Measurements from ENCODE around the gene PIEZO2. TPM values are rescaled to one million over a fixed set of nuclear protein-coding genes. Genes with fewer than 3 reads are reported as not detected.

Gene PIEZO2
- total RNA-seq, 1 experiment from 2014 or later = 5.5 TPM

DNA sequence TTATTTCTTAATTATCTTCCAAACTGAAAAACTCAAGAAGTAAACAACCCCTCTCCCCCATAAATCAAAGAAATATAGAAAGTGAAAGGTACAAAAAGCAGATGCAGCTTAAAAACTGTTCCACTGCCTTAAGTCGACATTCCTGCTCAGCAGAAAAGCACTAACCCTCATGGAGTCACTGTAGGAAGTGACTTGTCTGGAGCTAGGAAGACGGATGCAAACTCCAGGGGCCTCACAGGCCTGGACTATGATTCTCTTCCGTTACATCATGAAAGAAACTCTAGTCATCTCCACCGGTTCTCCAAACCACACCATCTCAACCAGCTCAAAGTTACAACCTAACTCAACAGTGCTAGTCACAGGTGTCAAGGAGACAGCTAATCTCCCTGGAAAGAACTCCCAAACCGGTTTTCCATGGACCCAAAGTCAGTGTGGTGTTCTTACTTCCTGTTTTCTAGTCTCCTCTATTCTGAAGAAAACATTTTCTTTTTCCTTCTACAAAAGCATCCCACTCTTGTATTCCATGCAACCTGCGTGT, 128.4 kb downstream of the PIEZO2 start:
- Histone ChIP-seq H3K27me3 (replicated peaks; ENCODE audit: insufficient read depth, low read depth, low read length, poor library complexity) (peaks cover 20% of the 10 kb centered on the region), H3K36me3 (ENCODE audit: insufficient read depth, low read length, poor library complexity, severe bottlenecking) (no peaks in the 10 kb centered on the region), H3K4me1 (ENCODE audit: insufficient read depth, low read length, poor library complexity, severe bottlenecking) (no peaks in the 10 kb centered on the region), H3K4me3 (ENCODE audit: low read depth, low read length, poor library complexity, severe bottlenecking) (no peak overlapping the region), H3K9me3 (ENCODE audit: low read depth, low read length, poor library complexity, severe bottlenecking) (no peaks in the 10 kb centered on the region), H3K27ac (ENCODE audit: low read depth, low read length, poor library complexity, severe bottlenecking) (no peak overlapping the region)
- ChIA-PET POLR2A (ENCODE audit: low non-redundant PET) (no interaction called here), CTCF (interaction anchor here (0.6 kb wide), 1 partner anchor 15 kb away, joined by 3 read pairs; no protein-coding TSS in a partner anchor)
- no peak for DNase-seq (ENCODE audit: low spot score)
- BruUV-seq (replicated peaks) = no TSS peak
- TF ChIP-seq EZH2 (IDR thresholded peaks at IDR 0.05; ENCODE audit: borderline replicate concordance, low read depth, low read length, poor library complexity, severe bottlenecking) = no peak
- TF ChIP-seq, protein P1, sequence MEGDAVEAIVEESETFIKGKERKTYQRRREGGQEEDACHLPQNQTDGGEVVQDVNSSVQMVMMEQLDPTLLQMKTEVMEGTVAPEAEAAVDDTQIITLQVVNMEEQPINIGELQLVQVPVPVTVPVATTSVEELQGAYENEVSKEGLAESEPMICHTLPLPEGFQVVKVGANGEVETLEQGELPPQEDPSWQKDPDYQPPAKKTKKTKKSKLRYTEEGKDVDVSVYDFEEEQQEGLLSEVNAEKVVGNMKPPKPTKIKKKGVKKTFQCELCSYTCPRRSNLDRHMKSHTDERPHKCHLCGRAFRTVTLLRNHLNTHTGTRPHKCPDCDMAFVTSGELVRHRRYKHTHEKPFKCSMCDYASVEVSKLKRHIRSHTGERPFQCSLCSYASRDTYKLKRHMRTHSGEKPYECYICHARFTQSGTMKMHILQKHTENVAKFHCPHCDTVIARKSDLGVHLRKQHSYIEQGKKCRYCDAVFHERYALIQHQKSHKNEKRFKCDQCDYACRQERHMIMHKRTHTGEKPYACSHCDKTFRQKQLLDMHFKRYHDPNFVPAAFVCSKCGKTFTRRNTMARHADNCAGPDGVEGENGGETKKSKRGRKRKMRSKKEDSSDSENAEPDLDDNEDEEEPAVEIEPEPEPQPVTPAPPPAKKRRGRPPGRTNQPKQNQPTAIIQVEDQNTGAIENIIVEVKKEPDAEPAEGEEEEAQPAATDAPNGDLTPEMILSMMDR (conservative IDR thresholded peaks at IDR 0.05; ENCODE audit: low read depth, low read length) = no peak
- intact Hi-C loops (cut with micrococcal nuclease; ENCODE audit: unreplicated experiment) = no loop called here

DNA sequence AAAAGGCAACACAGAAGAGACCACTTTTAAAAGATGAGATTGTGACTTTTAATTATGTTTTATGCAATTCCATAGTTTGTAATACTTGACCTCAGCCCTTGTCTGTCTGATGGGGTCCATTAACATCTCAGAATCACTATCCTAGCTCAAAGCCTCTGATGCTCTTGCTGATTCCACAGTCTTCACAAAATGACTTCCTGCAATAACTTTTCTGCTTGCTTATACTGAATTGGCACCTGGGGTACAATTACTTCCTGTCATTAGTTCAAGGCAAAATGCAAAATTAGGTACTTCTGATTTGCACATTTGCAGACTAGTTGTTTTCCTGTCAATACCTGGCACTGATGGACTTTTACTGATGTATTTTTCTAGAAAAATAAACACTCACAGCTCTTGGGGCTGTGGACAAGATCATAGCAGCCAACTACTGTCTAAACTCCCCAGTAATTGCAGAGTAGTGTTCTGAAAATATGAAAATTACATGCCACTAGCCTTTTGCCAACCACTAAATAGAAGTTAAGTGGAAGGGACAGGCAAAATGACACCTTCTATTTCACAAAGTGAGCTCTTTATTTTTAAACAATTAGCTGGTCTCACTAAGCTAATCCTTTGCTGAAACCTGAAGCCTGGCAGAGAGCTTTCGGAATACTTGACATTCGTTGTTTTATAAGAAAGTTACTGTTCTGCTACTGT, 129.1 kb downstream of the PIEZO2 start:
- POLR2A ChIA-PET (ENCODE audit: low non-redundant PET) = no interaction called here
- Histone ChIP-seq H3K27ac (ENCODE audit: low read depth, low read length, poor library complexity, severe bottlenecking) (no peak overlapping the region), H3K4me1 (ENCODE audit: insufficient read depth, low read length, poor library complexity, severe bottlenecking) (no peaks in the 10 kb centered on the region), H3K9me3 (ENCODE audit: low read depth, low read length, poor library complexity, severe bottlenecking) (no peaks in the 10 kb centered on the region), H3K4me3 (ENCODE audit: low read depth, low read length, poor library complexity, severe bottlenecking) (no peak overlapping the region), H3K27me3 (replicated peaks; ENCODE audit: insufficient read depth, low read depth, low read length, poor library complexity) (peaks cover 26% of the 10 kb centered on the region), H3K36me3 (ENCODE audit: insufficient read depth, low read length, poor library complexity, severe bottlenecking) (no peaks in the 10 kb centered on the region)
- CTCF ChIA-PET = interaction anchor here (0.6 kb wide), 1 partner anchor 16 kb away, joined by 3 read pairs; no protein-coding TSS in a partner anchor
- intact Hi-C loops (cut with micrococcal nuclease; ENCODE audit: unreplicated experiment) = no loop called here
- no TSS peak for BruUV-seq (replicated peaks)
- no peak for TF ChIP-seq EZH2 (IDR thresholded peaks at IDR 0.05; ENCODE audit: borderline replicate concordance, low read depth, low read length, poor library complexity, severe bottlenecking)
- TF ChIP-seq, protein P1 (conservative IDR thresholded peaks at IDR 0.05; ENCODE audit: low read depth, low read length) = no peak
- DNase-seq (ENCODE audit: low spot score) = no peak

DNA sequence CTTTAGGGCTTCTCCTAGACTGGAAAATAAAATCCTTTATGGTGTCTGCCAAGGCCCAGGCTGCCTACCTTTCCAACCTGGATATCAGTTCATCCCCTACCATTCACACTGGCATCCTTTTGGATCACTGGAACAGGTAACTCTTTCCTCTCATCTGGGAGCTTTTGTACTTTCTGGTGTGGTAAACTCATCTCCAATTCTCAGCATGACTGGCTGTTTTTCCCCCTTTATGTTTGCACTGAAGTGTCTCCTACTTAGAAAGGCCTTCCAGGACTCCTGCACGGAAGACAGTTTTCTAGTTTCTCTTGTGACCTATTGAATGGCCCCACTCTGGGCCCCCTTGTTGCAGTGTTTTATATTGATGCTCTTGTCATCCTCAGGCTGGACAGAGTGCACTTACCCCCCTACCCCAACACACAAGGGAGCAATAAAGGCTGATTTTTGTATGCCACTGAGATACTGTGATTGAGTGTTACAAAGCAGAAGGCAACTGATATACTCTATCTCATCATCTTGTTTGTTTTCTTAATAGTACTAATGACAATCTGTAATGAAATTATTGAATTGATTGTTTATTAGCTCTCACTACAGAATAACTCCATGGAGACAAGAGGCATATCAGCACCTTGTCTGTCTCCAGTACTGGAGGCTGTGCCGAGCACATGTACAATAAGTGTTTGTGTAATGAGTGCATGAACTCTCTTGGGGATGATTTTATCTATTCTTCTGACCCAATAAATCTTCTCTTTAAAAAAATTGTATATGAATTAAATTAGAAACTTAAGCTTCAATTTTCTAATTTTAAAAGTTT, 129.9 kb downstream of the PIEZO2 start:
- Histone ChIP-seq H3K27ac (ENCODE audit: low read depth, low read length, poor library complexity, severe bottlenecking) (no peak overlapping the region), H3K9me3 (ENCODE audit: low read depth, low read length, poor library complexity, severe bottlenecking) (no peaks in the 10 kb centered on the region), H3K4me3 (ENCODE audit: low read depth, low read length, poor library complexity, severe bottlenecking) (no peak overlapping the region), H3K4me1 (ENCODE audit: insufficient read depth, low read length, poor library complexity, severe bottlenecking) (no peaks in the 10 kb centered on the region), H3K27me3 (replicated peaks; ENCODE audit: insufficient read depth, low read depth, low read length, poor library complexity) (peaks cover 26% of the 10 kb centered on the region), H3K36me3 (ENCODE audit: insufficient read depth, low read length, poor library complexity, severe bottlenecking) (no peaks in the 10 kb centered on the region)
- DNase-seq (ENCODE audit: low spot score) = no peak
- TF ChIP-seq EZH2 (IDR thresholded peaks at IDR 0.05; ENCODE audit: borderline replicate concordance, low read depth, low read length, poor library complexity, severe bottlenecking) = no peak
- TF ChIP-seq, protein P1 (conservative IDR thresholded peaks at IDR 0.05; ENCODE audit: low read depth, low read length) = no peak
- CTCF ChIA-PET = no interaction called here
- POLR2A ChIA-PET (ENCODE audit: low non-redundant PET) = no interaction called here
- no TSS peak for BruUV-seq (replicated peaks)
- intact Hi-C loops (cut with micrococcal nuclease; ENCODE audit: unreplicated experiment) = no loop called here
